ENCODE data around the gene CENPL. TPM values are rescaled to one million over a fixed set of nuclear protein-coding genes. Genes with fewer than 3 reads are reported as not detected.

Gene CENPL
- 7.0 TPM for polyA plus RNA-seq
- long read RNA-seq, donor 1: 0 reads
- long read RNA-seq, donor 2, partial matches to known transcripts: 15 of 16 reads
- long read RNA-seq, donor 2, other reads (novel, unspliced or antisense): 0 of 16 reads
- long read RNA-seq, donor 3: 0 reads
- long read RNA-seq, donor 4: 0 reads
- long read RNA-seq, donor 5: 0 reads
- long read RNA-seq, donor 6, partial matches to known transcripts: 0 of 2 reads
- long read RNA-seq, donor 6, other reads (novel, unspliced or antisense): 0 of 2 reads
- long read RNA-seq, donor 7, partial matches to known transcripts: 0 of 1 reads
- long read RNA-seq, donor 7, other reads (novel, unspliced or antisense): 0 of 1 reads
- long read RNA-seq, donor 8, partial matches to known transcripts: 0 of 2 reads
- long read RNA-seq, donor 8, other reads (novel, unspliced or antisense): 0 of 2 reads
- long read RNA-seq, donor 9, partial matches to known transcripts: 0 of 2 reads
- long read RNA-seq, donor 9, other reads (novel, unspliced or antisense): 0 of 2 reads
- long read RNA-seq, donor 10, partial matches to known transcripts: 17 of 20 reads
- long read RNA-seq, donor 10, other reads (novel, unspliced or antisense): 0 of 20 reads
- long read RNA-seq, donor 11: 0 reads

GRCh38 chr1:173824315-173825081 is at the start of gene CENPL, which contains the start of gene DARS2:
Gene CENPL (minus strand): TSS chr1:173824883. CDS start chr1:173811299, 13,584 bp downstream.
Gene DARS2 (plus strand): TSS chr1:173824673. CDS start chr1:173825230, 557 bp downstream.
- Histone ChIP-seq H3K27ac (ENCODE audit: low read length) (peak within 1 kb of the TSS; percentile 92), H3K4me1 (ENCODE audit: control insufficient read depth, insufficient read depth, low read length) (peaks cover 6% of the 10 kb centered on the region), H3K4me3 (ENCODE audit: low read length) (peak within 1 kb of the TSS; percentile 73), H3K36me3 (ENCODE audit: control insufficient read depth, insufficient read depth, low read length) (no peaks in the 10 kb centered on the region), H3K27me3 (ENCODE audit: control insufficient read depth, insufficient read depth, low read length) (no peaks in the 10 kb centered on the region), H3K9me3 (ENCODE audit: control insufficient read depth, low read depth, low read length) (no peaks in the 10 kb centered on the region)
- peak; percentile 96 to 99 for DNase-seq
- no CpG with 5 or more reads among the region's 55 CpGs for WGBS (ENCODE audit: insufficient coverage, low lambda C conversion rate)

GRCh38 chr1:173871500-173871899 is 46.8 kb upstream of the CENPL start:
- H3K27ac ChIP-seq (ENCODE audit: low read length): no peak overlapping the region
- H3K9me3 ChIP-seq (ENCODE audit: control insufficient read depth, low read depth, low read length): no peaks in the 10 kb centered on the region
- 83% methylated on average over 2 of the region's 2 CpGs for WGBS (ENCODE audit: insufficient coverage, low lambda C conversion rate)
- peaks cover 15% of the 10 kb centered on the region for H3K36me3 ChIP-seq (ENCODE audit: control insufficient read depth, insufficient read depth, low read length)
- H3K27me3 ChIP-seq (ENCODE audit: control insufficient read depth, insufficient read depth, low read length): no peaks in the 10 kb centered on the region
- DNase-seq: no peak
- H3K4me1 ChIP-seq (ENCODE audit: control insufficient read depth, insufficient read depth, low read length): peaks cover 13% of the 10 kb centered on the region
- no peak overlapping the region for H3K4me3 ChIP-seq (ENCODE audit: low read length)

GRCh38 chr1:173871091-173871490 is 46.4 kb upstream of the CENPL start:
- no peak for DNase-seq
- Histone ChIP-seq H3K27me3 (ENCODE audit: control insufficient read depth, insufficient read depth, low read length) (no peaks in the 10 kb centered on the region), H3K27ac (ENCODE audit: low read length) (no peak overlapping the region), H3K4me1 (ENCODE audit: control insufficient read depth, insufficient read depth, low read length) (peaks cover 15% of the 10 kb centered on the region), H3K36me3 (ENCODE audit: control insufficient read depth, insufficient read depth, low read length) (peaks cover 19% of the 10 kb centered on the region), H3K4me3 (ENCODE audit: low read length) (no peak overlapping the region), H3K9me3 (ENCODE audit: control insufficient read depth, low read depth, low read length) (no peaks in the 10 kb centered on the region)
- WGBS (ENCODE audit: insufficient coverage, low lambda C conversion rate): 100% methylated on average over 1 of the region's 5 CpGs

GRCh38 chr1:173870252-173871075 is 45.8 kb upstream of the CENPL start:
- Histone ChIP-seq H3K9me3 (ENCODE audit: control insufficient read depth, low read depth, low read length) (no peaks in the 10 kb centered on the region), H3K27ac (ENCODE audit: low read length) (peak overlapping the region; percentile 99), H3K4me3 (ENCODE audit: low read length) (no peak overlapping the region), H3K36me3 (ENCODE audit: control insufficient read depth, insufficient read depth, low read length) (peaks cover 22% of the 10 kb centered on the region), H3K27me3 (ENCODE audit: control insufficient read depth, insufficient read depth, low read length) (no peaks in the 10 kb centered on the region), H3K4me1 (ENCODE audit: control insufficient read depth, insufficient read depth, low read length) (peaks cover 15% of the 10 kb centered on the region)
- DNase-seq: peak in 1 of 2 donors; percentile 42
- WGBS (ENCODE audit: insufficient coverage, low lambda C conversion rate): no CpG with 5 or more reads among the region's 15 CpGs

- 0% methylated on average over 1 of the region's 5 CpGs for WGBS (ENCODE audit: insufficient coverage, low lambda C conversion rate)
- no peaks in the 10 kb centered on the region for H3K27me3 ChIP-seq (ENCODE audit: control insufficient read depth, insufficient read depth, low read length)
- H3K27ac ChIP-seq (ENCODE audit: low read length): peak overlapping the region; percentile 99
- no peak for DNase-seq
- no peaks in the 10 kb centered on the region for H3K9me3 ChIP-seq (ENCODE audit: control insufficient read depth, low read depth, low read length)
- H3K4me1 ChIP-seq (ENCODE audit: control insufficient read depth, insufficient read depth, low read length): peaks cover 15% of the 10 kb centered on the region
- H3K36me3 ChIP-seq (ENCODE audit: control insufficient read depth, insufficient read depth, low read length): peaks cover 34% of the 10 kb centered on the region
- peak overlapping the region; percentile 88 for H3K4me3 ChIP-seq (ENCODE audit: low read length)
These were observed 44.3 kb upstream of the CENPL start for GRCh38 chr1:173869021-173869359.

GRCh38 chr1:173868266-173869020 is 43.8 kb upstream of the CENPL start, which contains the start of gene ZBTB37:
Gene ZBTB37 (plus strand): TSS chr1:173868380. CDS start chr1:173870226, 1,846 bp downstream.
- H3K27me3 ChIP-seq (ENCODE audit: control insufficient read depth, insufficient read depth, low read length): no peaks in the 10 kb centered on the region
- H3K36me3 ChIP-seq (ENCODE audit: control insufficient read depth, insufficient read depth, low read length): peaks cover 38% of the 10 kb centered on the region
- H3K4me3 ChIP-seq (ENCODE audit: low read length): peak within 1 kb of the TSS; percentile 88
- H3K4me1 ChIP-seq (ENCODE audit: control insufficient read depth, insufficient read depth, low read length): peaks cover 15% of the 10 kb centered on the region
- H3K9me3 ChIP-seq (ENCODE audit: control insufficient read depth, low read depth, low read length): no peaks in the 10 kb centered on the region
- peak within 1 kb of the TSS; percentile 99 for H3K27ac ChIP-seq (ENCODE audit: low read length)
- WGBS (ENCODE audit: insufficient coverage, low lambda C conversion rate): no CpG with 5 or more reads among the region's 53 CpGs
- peak; percentile 93 to 98 for DNase-seq

GRCh38 chr1:173867753-173868265 is 43.1 kb upstream of the CENPL start, which contains the start of gene GAS5:
Gene GAS5 (minus strand): TSS chr1:173867989.
- Histone ChIP-seq H3K36me3 (ENCODE audit: control insufficient read depth, insufficient read depth, low read length) (peaks cover 43% of the 10 kb centered on the region), H3K27ac (ENCODE audit: low read length) (peak within 1 kb of the TSS; percentile 99), H3K27me3 (ENCODE audit: control insufficient read depth, insufficient read depth, low read length) (no peaks in the 10 kb centered on the region), H3K4me1 (ENCODE audit: control insufficient read depth, insufficient read depth, low read length) (peaks cover 15% of the 10 kb centered on the region), H3K9me3 (ENCODE audit: control insufficient read depth, low read depth, low read length) (no peaks in the 10 kb centered on the region), H3K4me3 (ENCODE audit: low read length) (peak within 1 kb of the TSS; percentile 88)
- DNase-seq: peak; percentile 100
- no CpG with 5 or more reads among the region's 30 CpGs for WGBS (ENCODE audit: insufficient coverage, low lambda C conversion rate)

GRCh38 chr1:173867141-173867752 is 42.6 kb upstream of the CENPL start:
- Histone ChIP-seq H3K36me3 (ENCODE audit: control insufficient read depth, insufficient read depth, low read length) (peaks cover 48% of the 10 kb centered on the region), H3K27me3 (ENCODE audit: control insufficient read depth, insufficient read depth, low read length) (no peaks in the 10 kb centered on the region), H3K27ac (ENCODE audit: low read length) (peak overlapping the region; percentile 84), H3K4me3 (ENCODE audit: low read length) (peak overlapping the region; percentile 88), H3K9me3 (ENCODE audit: control insufficient read depth, low read depth, low read length) (no peaks in the 10 kb centered on the region), H3K4me1 (ENCODE audit: control insufficient read depth, insufficient read depth, low read length) (peaks cover 15% of the 10 kb centered on the region)
- DNase-seq: no peak
- WGBS (ENCODE audit: insufficient coverage, low lambda C conversion rate): no CpG with 5 or more reads among the region's 32 CpGs

Data from large intestine (tissue), 12 donors.